Astrocyte (in vitro differentiated cells and primary cell): ENCODE measurements around the gene ALOX15.

Experiments
- CTCF ChIP-seq: IDR thresholded peaks from 2 replicates; pipeline ENCODE4 v1.5.1; 2011; ENCODE audit warnings: low read depth, mild to moderate bottlenecking, inconsistent platforms, low read length, moderate library complexity; ENCODE audit not compliant: insufficient read depth
- EZH2 ChIP-seq: IDR thresholded peaks from 2 replicates; pipeline ENCODE4 v1.6.1; 2012; ENCODE audit warnings: mild to moderate bottlenecking, low read length, inconsistent platforms; ENCODE audit not compliant: insufficient read depth

- no peak for TF ChIP-seq CTCF
- no peak for TF ChIP-seq EZH2
These were observed 48.5 kb downstream of the ALOX15 start for GRCh38 chr17:4593021-4593421.
